GM21515 (cell line): ENCODE data around the gene PFAS.
A peak's percentile ranks its signal among the peaks of the same experiment; 100 is the strongest.

Experiments
- ATAC-seq: cut with Tn5 transposase; IDR thresholded peaks from one replicate; pipeline ENCODE4 v1.9.1; 2021; ENCODE audit not compliant: unreplicated experiment

Gene PFAS

GRCh38 chr17:8267480-8268147 is 18.5 kb downstream of the PFAS start:
- ATAC-seq, result no peak

- no peak for ATAC-seq
Observed at GRCh38 chr17:8268550-8269298, 19.6 kb downstream of the PFAS start.

- ATAC-seq, result no peak
Observed at GRCh38 chr17:8272421-8272820, 23.3 kb downstream of the PFAS start.

GRCh38 chr17:8273884-8274444 is 24.9 kb downstream of the PFAS start:
- ATAC-seq, result no peak

- no peak for ATAC-seq
Observed at GRCh38 chr17:8274816-8275215, 25.7 kb downstream of the PFAS start.

- ATAC-seq, result no peak
Observed at GRCh38 chr17:8275421-8276290, 26.6 kb downstream of the PFAS start.

GRCh38 chr17:8277317-8277716 is 28.2 kb downstream of the PFAS start:
- no peak for ATAC-seq

GRCh38 chr17:8282345-8282744 is 33.3 kb downstream of the PFAS start:
- no peak for ATAC-seq

- no peak for ATAC-seq
Observed at GRCh38 chr17:8283356-8283755, 34.3 kb downstream of the PFAS start.

- ATAC-seq, result no peak
Observed at GRCh38 chr17:8284126-8284525, 35.0 kb downstream of the PFAS start.

GRCh38 chr17:8285270-8286181 is 36.4 kb downstream of the PFAS start:
- ATAC-seq, result no peak

- no peak for ATAC-seq
Observed at GRCh38 chr17:8287651-8288335, 38.7 kb downstream of the PFAS start.

- peak; percentile 74 for ATAC-seq
Observed at GRCh38 chr17:8288336-8289102, 39.4 kb downstream of the PFAS start, which contains the start of gene RANGRF. TSS of gene RANGRF (plus strand) at chr17:8288670. CDS start at chr17:8288789, 119 bp downstream.

GRCh38 chr17:8289103-8289397 is 40.0 kb downstream of the PFAS start:
- peak; percentile 56 for ATAC-seq

GRCh38 chr17:8290043-8290442 is 41.0 kb downstream of the PFAS start:
- no peak for ATAC-seq

- no peak for ATAC-seq
Observed at GRCh38 chr17:8292639-8293395, 43.7 kb downstream of the PFAS start.

GRCh38 chr17:8294361-8294760 is 45.3 kb downstream of the PFAS start:
- no peak for ATAC-seq

GRCh38 chr17:8294814-8295316 is 45.8 kb downstream of the PFAS start:
- ATAC-seq, result no peak
